ENCODE data around the gene CCDC85B. TPM values are rescaled to one million over a fixed set of nuclear protein-coding genes. Genes with fewer than 3 reads are reported as not detected.

Gene CCDC85B
- total and polyA plus RNA-seq, 2 of the 13 experiments (the other 11 are each of a cell fraction or from before 2014, with no cell fraction given), result 8.2 to 19.5 TPM

DNA sequence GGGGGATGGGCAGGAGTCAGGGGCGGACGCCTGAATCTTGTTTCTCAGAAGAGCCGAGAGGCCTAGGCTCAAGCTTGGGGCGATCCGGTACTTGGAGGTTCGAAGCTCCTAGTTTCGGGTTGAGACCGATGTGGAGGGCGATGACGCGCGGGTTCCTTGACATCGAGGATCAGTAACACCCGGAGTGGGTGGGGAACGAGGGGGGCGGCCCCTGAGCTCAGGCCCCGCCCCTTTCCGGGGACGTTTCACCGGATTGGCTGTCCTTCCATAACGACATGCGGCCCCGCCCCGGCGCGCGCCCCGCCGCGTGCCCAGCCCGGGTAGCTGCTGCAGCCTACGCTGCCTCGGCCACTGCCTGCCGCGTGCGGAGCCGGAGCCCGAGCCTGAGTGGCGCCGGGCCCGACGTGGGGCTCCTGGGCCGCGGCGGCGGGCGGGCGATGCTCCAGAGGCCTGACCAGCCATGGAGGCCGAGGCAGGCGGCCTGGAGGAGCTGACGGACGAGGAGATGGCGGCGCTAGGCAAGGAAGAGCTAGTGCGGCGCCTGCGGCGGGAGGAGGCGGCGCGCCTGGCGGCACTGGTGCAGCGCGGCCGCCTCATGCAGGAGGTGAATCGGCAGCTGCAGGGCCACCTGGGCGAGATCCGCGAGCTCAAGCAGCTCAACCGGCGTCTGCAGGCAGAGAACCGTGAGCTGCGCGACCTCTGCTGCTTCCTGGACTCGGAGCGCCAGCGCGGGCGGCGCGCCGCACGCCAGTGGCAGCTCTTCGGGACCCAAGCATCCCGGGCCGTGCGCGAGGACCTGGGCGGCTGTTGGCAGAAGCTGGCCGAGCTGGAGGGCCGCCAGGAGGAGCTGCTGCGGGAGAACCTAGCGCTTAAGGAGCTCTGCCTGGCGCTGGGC, at the start of gene CCDC85B (continued):
- TF ChIP-seq E2F5 (CRISPR knock-in tag; conservative IDR thresholded peaks at IDR 0.05) (no peak), ZNF562 (CRISPR knock-in tag; IDR thresholded peaks at IDR 0.05; ENCODE audit: borderline replicate concordance) (peak; percentile 66; the same call in 1 of the 2 replicates), FOXA1 (IDR thresholded peaks at IDR 0.05) (no peak), FOXA1 (CRISPR knock-in tag; IDR thresholded peaks at IDR 0.05) (no peak), ZNF564 (CRISPR knock-in tag; IDR thresholded peaks at IDR 0.05) (no peak; the same call in 1 of the 2 replicates), HOXA3 (CRISPR knock-in tag; IDR thresholded peaks at IDR 0.05) (peak; percentile 80), FOXP4 (CRISPR knock-in tag; IDR thresholded peaks at IDR 0.05) (0 out of 2 replicates have a peak, but pooled peaks have one; percentile 19), MAFK (conservative IDR thresholded peaks at IDR 0.05 in 1 of 2, IDR thresholded peaks at IDR 0.05 in 1 of 2; ENCODE audit: low read length in 2 of 2) (no peak), SMARCC2 (IDR thresholded peaks at IDR 0.05) (no peak), ZNF260 (CRISPR knock-in tag; IDR thresholded peaks at IDR 0.05; ENCODE audit: borderline replicate concordance, low read depth) (no peak), BRCA1 (CRISPR knock-in tag; IDR thresholded peaks at IDR 0.05) (no peak), ZSCAN12 (CRISPR knock-in tag; IDR thresholded peaks at IDR 0.05) (peak; percentile 92), SIX4 (CRISPR knock-in tag; IDR thresholded peaks at IDR 0.05) (no peak), ZNF552 (CRISPR knock-in tag; IDR thresholded peaks at IDR 0.05; ENCODE audit: borderline replicate concordance) (no peak; the same call in 1 of the 2 replicates), EHMT2 (IDR thresholded peaks at IDR 0.05; ENCODE audit: borderline replicate concordance, low read depth, low read length) (no peak), GMEB2 (CRISPR knock-in tag; IDR thresholded peaks at IDR 0.05; ENCODE audit: low read depth) (no peak), AGO1 (IDR thresholded peaks at IDR 0.05; ENCODE audit: low read depth, low read length, poor library complexity, severe bottlenecking) (peak; percentile 99), ZNF589 (CRISPR knock-in tag; conservative IDR thresholded peaks at IDR 0.05) (no peak), ZNF264 (CRISPR knock-in tag; IDR thresholded peaks at IDR 0.05) (no peak)
- TF ChIP-seq, protein P1, sequence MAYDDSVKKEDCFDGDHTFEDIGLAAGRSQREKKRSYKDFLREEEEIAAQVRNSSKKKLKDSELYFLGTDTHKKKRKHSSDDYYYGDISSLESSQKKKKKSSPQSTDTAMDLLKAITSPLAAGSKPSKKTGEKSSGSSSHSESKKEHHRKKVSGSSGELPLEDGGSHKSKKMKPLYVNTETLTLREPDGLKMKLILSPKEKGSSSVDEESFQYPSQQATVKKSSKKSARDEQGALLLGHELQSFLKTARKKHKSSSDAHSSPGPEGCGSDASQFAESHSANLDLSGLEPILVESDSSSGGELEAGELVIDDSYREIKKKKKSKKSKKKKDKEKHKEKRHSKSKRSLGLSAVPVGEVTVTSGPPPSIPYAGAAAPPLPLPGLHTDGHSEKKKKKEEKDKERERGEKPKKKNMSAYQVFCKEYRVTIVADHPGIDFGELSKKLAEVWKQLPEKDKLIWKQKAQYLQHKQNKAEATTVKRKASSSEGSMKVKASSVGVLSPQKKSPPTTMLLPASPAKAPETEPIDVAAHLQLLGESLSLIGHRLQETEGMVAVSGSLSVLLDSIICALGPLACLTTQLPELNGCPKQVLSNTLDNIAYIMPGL (CRISPR knock-in tag; IDR thresholded peaks at IDR 0.05; ENCODE audit: borderline replicate concordance in 1 of 2, low read depth in 1 of 2), result peak; percentile 40 to 68; a peak in 2 of 4 replicates
- TF ChIP-seq, protein P2, sequence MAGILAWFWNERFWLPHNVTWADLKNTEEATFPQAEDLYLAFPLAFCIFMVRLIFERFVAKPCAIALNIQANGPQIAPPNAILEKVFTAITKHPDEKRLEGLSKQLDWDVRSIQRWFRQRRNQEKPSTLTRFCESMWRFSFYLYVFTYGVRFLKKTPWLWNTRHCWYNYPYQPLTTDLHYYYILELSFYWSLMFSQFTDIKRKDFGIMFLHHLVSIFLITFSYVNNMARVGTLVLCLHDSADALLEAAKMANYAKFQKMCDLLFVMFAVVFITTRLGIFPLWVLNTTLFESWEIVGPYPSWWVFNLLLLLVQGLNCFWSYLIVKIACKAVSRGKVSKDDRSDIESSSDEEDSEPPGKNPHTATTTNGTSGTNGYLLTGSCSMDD (CRISPR knock-in tag; IDR thresholded peaks at IDR 0.05), result peak; percentile 89; the same call in 1 of the 2 replicates

Measured in HepG2 (cell line).